IMR-90 (cell line): ENCODE data around the gene TBC1D3L. TPM values are rescaled to one million over a fixed set of nuclear protein-coding genes. Genes with fewer than 3 reads are reported as not detected.
A peak's percentile ranks its signal among the peaks of the same experiment; 100 is the strongest.
"Not testable (repeated sequence)": the region's sequence is repeated elsewhere in the genome, so short reads cannot be mapped to it uniquely, and the experiment has no call there.

Experiments used
- ATAC-seq: fragments of 200-7000 bp; cut with Tn5 transposase; 2 replicates; pipeline ENCODE4 v1.9.1; 2020; ENCODE audit warnings: low read depth, mild to moderate bottlenecking, moderate library complexity
- Bru-seq: library from RNA; stranded (reverse); fragments of 400-500 nt; gene quantifications from one replicate; lab custom pipeline; 2021; lab: Mats Ljungman, UMichigan
- BruChase-seq, 2 experiments: library from RNA; stranded (reverse); fragments of 400-500 nt; gene quantifications; one replicate each; lab custom pipeline; 2021; lab: Mats Ljungman, UMichigan
- BruUV-seq: library from RNA; stranded (reverse); fragments of 400-500 nt; replicated peaks from 2 replicates; lab custom pipeline; 2021; lab: Mats Ljungman, UMichigan
- CTCF ChIA-PET: fragments of 300-600 bp; formaldehyde crosslinking; extraction: SDS; loops from one replicate; lab custom pipeline; 2021; ENCODE audit warnings: antibody characterized with exemption; lab: Yijun Ruan, JAX
- POLR2A ChIA-PET: fragments of 300-600 bp; sonication (Branson Sonifier 250); formaldehyde crosslinking; loops from one replicate; lab custom pipeline; 2022; ENCODE audit warnings: antibody characterized with exemption; ENCODE audit not compliant: unreplicated experiment; lab: Charles Lee
- DNase-seq: peaks from one replicate; pipeline ENCODE4 v3.0.0; 2013
- H2AFZ ChIP-seq: replicated peaks from 2 replicates; pipeline ENCODE3; 2013; ENCODE audit warnings: low read length, mild to moderate bottlenecking; ENCODE audit not compliant: poor library complexity
- H2AK5ac ChIP-seq: 2 replicates; pipeline ENCODE4 v1.6.1; 2013; ENCODE audit warnings: low read depth, low read length, inconsistent platforms
- H2AK9ac ChIP-seq: replicated peaks from 2 replicates; pipeline ENCODE3; 2013; ENCODE audit warnings: mild to moderate bottlenecking, low read depth, low read length, moderate library complexity; ENCODE audit not compliant: poor library complexity
- H2BK120ac ChIP-seq: 2 replicates; pipeline ENCODE4 v1.6.1; 2013; ENCODE audit warnings: low read depth, low read length, inconsistent platforms
- H2BK15ac ChIP-seq: 3 replicates; pipeline ENCODE4 v1.6.1; 2013; ENCODE audit warnings: low read depth, low read length, inconsistent platforms
- H2BK20ac ChIP-seq: 2 replicates; pipeline ENCODE4 v1.6.1; 2013; ENCODE audit warnings: low read depth, mild to moderate bottlenecking, inconsistent platforms, low read length, moderate library complexity
- H2BK5ac ChIP-seq: 2 replicates; pipeline ENCODE4 v1.6.1; 2013; ENCODE audit warnings: mild to moderate bottlenecking, low read depth, low read length, inconsistent platforms; ENCODE audit not compliant: poor library complexity, severe bottlenecking
- H3K14ac ChIP-seq: replicated peaks from 2 replicates; pipeline ENCODE4 v1.6.1; 2013; ENCODE audit warnings: low read depth, low read length, inconsistent platforms
- H3K18ac ChIP-seq: 2 replicates; pipeline ENCODE4 v1.6.1; 2013; ENCODE audit warnings: low read depth, low read length, control low read depth
- H3K23ac ChIP-seq: 2 replicates; pipeline ENCODE4 v1.6.1; 2013; ENCODE audit warnings: low read depth, low read length, inconsistent platforms
- H3K27ac ChIP-seq: 2 replicates; pipeline ENCODE4 v1.5.1; 2013; ENCODE audit warnings: mild to moderate bottlenecking, control low read depth, low read length; ENCODE audit not compliant: insufficient read depth
- H3K27me3 ChIP-seq: 2 replicates; pipeline ENCODE4 v1.6.1; 2013; ENCODE audit warnings: low read length; ENCODE audit not compliant: control insufficient read depth, insufficient read depth
- H3K36me3 ChIP-seq: 2 replicates; pipeline ENCODE4 v1.6.1; 2013; ENCODE audit warnings: low read length, mixed read lengths; ENCODE audit not compliant: control insufficient read depth, insufficient read depth
- H3K4ac ChIP-seq: 2 replicates; pipeline ENCODE4 v1.6.1; 2013; ENCODE audit warnings: low read depth, low read length, inconsistent platforms
- H3K4me1 ChIP-seq: 2 replicates; pipeline ENCODE4 v1.6.1; 2013; ENCODE audit warnings: low read length, mixed read lengths; ENCODE audit not compliant: control insufficient read depth, insufficient read depth
- H3K4me2 ChIP-seq: 2 replicates; pipeline ENCODE4 v1.6.1; 2013; ENCODE audit warnings: low read depth, mild to moderate bottlenecking, control low read depth, low read length, moderate library complexity
- H3K4me3 ChIP-seq: 2 replicates; pipeline ENCODE4 v1.5.1; 2013; ENCODE audit warnings: low read depth, mild to moderate bottlenecking, control low read depth, low read length, moderate library complexity; ENCODE audit not compliant: insufficient read depth
- H3K56ac ChIP-seq: 2 replicates; pipeline ENCODE4 v1.6.1; 2013; ENCODE audit warnings: low read length, inconsistent platforms; ENCODE audit not compliant: insufficient read depth; ENCODE audit errors: extremely low read depth
- H3K79me1 ChIP-seq, 2 experiments: 2 replicates each; pipeline ENCODE4 v1.6.1; 2013; ENCODE audit warnings: low read length in 2 of 2, inconsistent platforms in 1 of 2, low read depth in 1 of 2
- H3K9ac ChIP-seq: 2 replicates; pipeline ENCODE4 v1.6.1; 2013; ENCODE audit warnings: low read depth, low read length, control low read depth
- H3K9me1 ChIP-seq: 2 replicates; pipeline ENCODE4 v1.6.1; 2013; ENCODE audit warnings: low read length, inconsistent platforms; ENCODE audit not compliant: insufficient read depth
- H3K9me3 ChIP-seq: 2 replicates; pipeline ENCODE4 v1.6.1; 2013; ENCODE audit warnings: low read length; ENCODE audit not compliant: control insufficient read depth, insufficient read depth
- H4K20me1 ChIP-seq: 2 replicates; pipeline ENCODE4 v1.6.1; 2013; ENCODE audit warnings: low read length, inconsistent platforms; ENCODE audit not compliant: insufficient read depth
- H4K5ac ChIP-seq: 2 replicates; pipeline ENCODE4 v1.6.1; 2013; ENCODE audit warnings: mild to moderate bottlenecking, low read depth, low read length, control low read depth
- H4K8ac ChIP-seq, 2 experiments: 2 replicates each; pipeline ENCODE4 v1.6.1; 2013; ENCODE audit warnings: low read depth in 2 of 2, low read length in 2 of 2, control low read depth in 1 of 2, inconsistent platforms in 1 of 2
- H4K91ac ChIP-seq: 2 replicates; pipeline ENCODE4 v1.6.1; 2013; ENCODE audit warnings: low read depth, low read length, inconsistent platforms; ENCODE audit not compliant: insufficient read depth
- WGBS, 2 experiments: methylation state at CpG; one replicate each; pipeline versions ENCODE4 v1.1.5 to v1.1.7; 2013; ENCODE audit warnings: missing lambda C conversion rate in 2 of 2; ENCODE audit not compliant: insufficient read length in 1 of 2; ENCODE audit errors: extremely low coverage in 2 of 2; 5-methylcytosine and 5-hydroxymethylcytosine counted together
- dilution Hi-C: fragments of 300-500 bp; cut with HindIII; formaldehyde crosslinking; loops from one replicate; pipeline ENCODE4 v1.14.3; 2018; ENCODE audit warnings: low sequenced_read_pairs; ENCODE audit not compliant: unreplicated experiment
- in situ Hi-C: fragments of 300-500 bp; cut with MboI; formaldehyde crosslinking; loops from 3 replicates; pipeline ENCODE4 v1.14.3; 2019; ENCODE audit warnings: low sequenced_read_pairs, inconsistent platforms, mixed read lengths
- intact Hi-C: fragments of 100-400 bp; cut with micrococcal nuclease; formaldehyde crosslinking; loops from 2 replicates; pipeline ENCODE4 v1.10.0; 2022
- long read RNA-seq: library from polyadenylated mRNA; unstranded; transcript quantifications from one replicate; pipeline ENCODE4 v2.0.0, GENCODE V29; 2021; ENCODE audit not compliant: unreplicated experiment
- polyA plus RNA-seq, 3 experiments: library from polyadenylated mRNA; depleted of rRNA; stranded (reverse); fragments of >200 nt; gene quantifications; 2 replicates each; pipeline ENCODE4 v1.2.3, GENCODE V29; 2012; ENCODE audit warnings: low replicate concordance in 1 of 3
- total RNA-seq: library from RNA; depleted of rRNA; stranded (reverse); fragments of >200 nt; gene quantifications from 2 replicates; pipeline ENCODE4 v1.2.3, GENCODE V29; 2012; rRNA removed

The TBC1D3L gene
- 0.28 and 0.36 TPM in 2 replicates for total RNA-seq
- polyA plus RNA-seq (2012; rRNA removed) = 6.2 TPM in 2 replicates
- polyA plus RNA-seq (2012; cell fraction: cytosol; rRNA removed) = 1.8 and 2.6 TPM in 2 replicates
- 70.3 and 81.8 TPM in 2 replicates for polyA plus RNA-seq (2012; cell fraction: nucleus; rRNA removed; ENCODE audit: low replicate concordance)
- percentile 31 among the genes with signal in this experiment for Bru-seq, nascent RNA
- percentile 39 among the genes with signal in this experiment for BruChase-seq, experiment 1, labeled RNA remaining after a 6-hour chase
- BruChase-seq, experiment 2, labeled RNA remaining after a 2-hour chase = percentile 37 among the genes with signal in this experiment
- long read RNA-seq, partial matches to known transcripts = 2 of 2 reads
- long read RNA-seq, other reads (novel, unspliced or antisense) = 0 of 2 reads

DNA sequence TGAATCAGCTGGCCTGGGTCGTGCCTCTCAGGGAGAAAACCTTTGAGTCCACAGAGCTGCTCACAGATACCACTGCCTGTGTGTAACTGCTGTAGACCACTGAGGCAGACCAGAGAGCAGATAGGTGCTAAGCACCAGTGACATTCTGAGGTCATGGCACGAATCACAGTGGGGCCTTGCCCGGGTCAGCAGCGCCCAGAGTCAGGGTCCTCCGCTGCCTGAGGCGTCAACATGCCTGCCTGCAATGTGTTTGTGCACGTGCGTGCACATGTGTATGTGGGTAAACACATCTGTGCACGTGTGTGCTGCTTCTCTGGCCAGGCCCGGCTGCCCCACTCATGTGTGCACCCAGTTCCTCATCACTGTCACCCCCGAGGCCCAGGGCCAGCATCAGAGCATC lies at the start of gene TBC1D3L:
Gene TBC1D3L, minus strand, starts transcription at position 101 of the 400 bp plus-strand sequence. CDS start 1,540 bp downstream, outside the sequence.
- H4K5ac ChIP-seq, H3K4me2 ChIP-seq, H3K56ac ChIP-seq, H2AK5ac ChIP-seq, H3K18ac ChIP-seq, H3K9ac ChIP-seq, H3K79me1 ChIP-seq, H3K9me3 ChIP-seq, H3K27me3 ChIP-seq, H4K91ac ChIP-seq, intact Hi-C loops, H2BK15ac ChIP-seq, H3K4me1 ChIP-seq, H2AK9ac ChIP-seq, H4K8ac ChIP-seq, H3K9me1 ChIP-seq, ATAC-seq, H2BK5ac ChIP-seq, in situ Hi-C loops, H3K4me3 ChIP-seq, H3K23ac ChIP-seq, H3K4ac ChIP-seq, dilution Hi-C loops, H2BK120ac ChIP-seq, H3K27ac ChIP-seq, H4K20me1 ChIP-seq, H3K36me3 ChIP-seq, POLR2A ChIA-PET, H2AFZ ChIP-seq, H3K14ac ChIP-seq, DNase-seq, CTCF ChIA-PET, H2BK20ac ChIP-seq, BruUV-seq: not testable (repeated sequence)
- WGBS, 2 experiments = no CpG with 5 or more reads among the region's 11 CpGs

- H3K9me3 ChIP-seq, H3K4me1 ChIP-seq, H3K4ac ChIP-seq, H2AFZ ChIP-seq, H4K8ac ChIP-seq, BruUV-seq, H2BK120ac ChIP-seq, intact Hi-C loops, ATAC-seq, in situ Hi-C loops, H3K23ac ChIP-seq, H3K4me3 ChIP-seq, dilution Hi-C loops, H2BK5ac ChIP-seq, H4K20me1 ChIP-seq, H2BK15ac ChIP-seq, H4K5ac ChIP-seq, H3K14ac ChIP-seq, H3K56ac ChIP-seq, H4K91ac ChIP-seq, H3K36me3 ChIP-seq, POLR2A ChIA-PET, H2AK9ac ChIP-seq, H3K27me3 ChIP-seq, H3K18ac ChIP-seq, CTCF ChIA-PET, H3K27ac ChIP-seq, H3K79me1 ChIP-seq, H3K4me2 ChIP-seq, H2AK5ac ChIP-seq, H3K9me1 ChIP-seq, H2BK20ac ChIP-seq, H3K9ac ChIP-seq, DNase-seq: not testable (repeated sequence)
- WGBS, 2 experiments = no CpG with 5 or more reads among the region's 11 CpGs
These were observed 14.8 kb upstream of the TBC1D3L start, which contains the start of gene TBC1D3D for GRCh38 chr17:38003676-38004075. Gene TBC1D3D (plus strand): TSS chr17:38003976. CDS start chr17:38005561, 1,585 bp downstream.
